HepG2 (cell line): ENCODE data around the gene ASIC3. TPM values are rescaled to one million over a fixed set of nuclear protein-coding genes. Genes with fewer than 3 reads are reported as not detected.

Experiments
- AGO1 ChIP-seq: fragments of 200-400 bp; formaldehyde crosslinking; IDR thresholded peaks from 2 replicates; pipeline ENCODE4 v1.6.1; 2017; ENCODE audit warnings: mild to moderate bottlenecking, low read depth, low read length, moderate library complexity; ENCODE audit not compliant: poor library complexity, severe bottlenecking
- BRCA1 ChIP-seq: sonication (generic); formaldehyde crosslinking; IDR thresholded peaks from 2 replicates; pipeline ENCODE4 v1.4.0; 2020; ENCODE audit warnings: missing genetic modification reagents
- HNRNPK ChIP-seq: fragments of 200-400 bp; formaldehyde crosslinking; IDR thresholded peaks from 2 replicates; pipeline ENCODE4 v1.6.1; 2018; ENCODE audit warnings: low read length, low read depth, moderate library complexity, mild to moderate bottlenecking; ENCODE audit not compliant: poor library complexity, severe bottlenecking
- KLF11 ChIP-seq: IDR thresholded peaks from 2 replicates; pipeline ENCODE4 v1.6.1; 2016; ENCODE audit warnings: missing compliant biosample characterization
- NPAS2 ChIP-seq: sonication (generic); formaldehyde crosslinking; IDR thresholded peaks from 2 replicates; pipeline ENCODE4 v1.8.0; 2022; ENCODE audit warnings: mild to moderate bottlenecking, missing genetic modification reagents, borderline replicate concordance
- RCOR2 ChIP-seq: IDR thresholded peaks from 2 replicates; pipeline ENCODE4 v1.6.1; 2016; ENCODE audit warnings: missing biosample characterization, missing genetic modification reagents
- REL ChIP-seq: sonication (generic); formaldehyde crosslinking; conservative IDR thresholded peaks from 2 replicates; pipeline ENCODE4 v1.8.0; 2022; ENCODE audit warnings: mild to moderate bottlenecking, missing genetic modification reagents, moderate library complexity
- SIX4 ChIP-seq: sonication (generic); formaldehyde crosslinking; IDR thresholded peaks from 2 replicates; pipeline ENCODE4 v1.4.0; 2020; ENCODE audit warnings: missing genetic modification reagents
- SOX6 ChIP-seq, 2 experiments: fragments of 450-650 bp in 1 of 2; sonication (generic) in 1 of 2; formaldehyde crosslinking in 1 of 2; IDR thresholded peaks; 2 replicates each; pipeline versions ENCODE4 v1.4.0 to v1.6.1; 2017 to 2020; ENCODE audit warnings: antibody characterized with exemption in 1 of 2, mild to moderate bottlenecking in 1 of 2, missing genetic modification reagents in 1 of 2
- SP4 ChIP-seq: sonication (generic); formaldehyde crosslinking; IDR thresholded peaks from 2 replicates; pipeline ENCODE4 v1.8.1; 2023; ENCODE audit warnings: mild to moderate bottlenecking, missing genetic modification reagents
- TCF12 ChIP-seq, 2 experiments: fragments of 450-650 bp in 1 of 2; sonication (generic) in 1 of 2; formaldehyde crosslinking in 1 of 2; IDR thresholded peaks; 2 replicates each; pipeline versions ENCODE4 v1.6.1 to v1.8.0; 2017 to 2022; ENCODE audit warnings: antibody characterized with exemption in 1 of 2, mild to moderate bottlenecking in 1 of 2, missing genetic modification reagents in 1 of 2, moderate library complexity in 1 of 2
- ZEB1 ChIP-seq: IDR thresholded peaks from 2 replicates; pipeline ENCODE4 v1.6.1; 2012; ENCODE audit warnings: mild to moderate bottlenecking, low read depth, inconsistent platforms; ENCODE audit not compliant: insufficient replicate concordance
- ZNF101 ChIP-seq: sonication (generic); formaldehyde crosslinking; IDR thresholded peaks from 2 replicates; pipeline ENCODE4 v1.4.0; 2020; ENCODE audit warnings: mild to moderate bottlenecking, low read depth, missing genetic modification reagents, borderline replicate concordance
- ZNF143 ChIP-seq: sonication (generic); formaldehyde crosslinking; IDR thresholded peaks from 2 replicates; pipeline ENCODE4 v1.4.0; 2020; ENCODE audit warnings: missing genetic modification reagents
- ZNF446 ChIP-seq: sonication (generic); formaldehyde crosslinking; IDR thresholded peaks from 2 replicates; pipeline ENCODE4 v1.5.0; 2020; ENCODE audit warnings: mild to moderate bottlenecking, missing genetic modification reagents
- ZNF501 ChIP-seq: sonication (generic); formaldehyde crosslinking; IDR thresholded peaks from 2 replicates; pipeline ENCODE4 v1.5.1; 2020; ENCODE audit warnings: mild to moderate bottlenecking, moderate library complexity, missing genetic modification reagents
- ZNF567 ChIP-seq: sonication (generic); formaldehyde crosslinking; IDR thresholded peaks from 2 replicates; pipeline ENCODE4 v1.8.1; 2023; ENCODE audit warnings: mild to moderate bottlenecking, missing genetic modification reagents, borderline replicate concordance
- polyA plus RNA-seq, 8 experiments: library from polyadenylated mRNA; depleted of rRNA in 3 of 8; stranded (reverse) in 7 of 8; unstranded in 1 of 8; fragments of >200 nt; fragmentation: Illumina TruSeq in 4 of 8; extraction: Trizol in 4 of 8; gene quantifications; 2 replicates each; pipeline versions ENCODE4 v1.2.1 to v1.2.3, GENCODE V29; 2011 to 2016; ENCODE audit warnings: low read depth in 4 of 8, missing spikeins in 1 of 8, mixed read lengths in 1 of 8; ENCODE audit not compliant: insufficient read depth in 1 of 8
- total RNA-seq, 5 experiments: library from RNA; depleted of rRNA; stranded (reverse); fragments of >200 nt; fragmentation: Illumina TruSeq; extraction: Trizol; gene quantifications; 2 replicates each; pipeline ENCODE4 v1.2.3, GENCODE V29; 2016; ENCODE audit warnings: low read depth in 1 of 5
- TF ChIP-seq, protein P1 (sequence below): fragments of 450-650 bp; IDR thresholded peaks from 2 replicates; pipeline ENCODE4 v1.6.1; 2017
- TF ChIP-seq, protein P2 (sequence below): sonication (generic); formaldehyde crosslinking; IDR thresholded peaks from 2 replicates; pipeline ENCODE4 v1.4.0; 2020; ENCODE audit warnings: missing genetic modification reagents
- TF ChIP-seq, protein P3 (sequence below): sonication (generic); formaldehyde crosslinking; IDR thresholded peaks from 2 replicates; pipeline ENCODE4 v1.5.0; 2020; ENCODE audit warnings: missing genetic modification reagents
- TF ChIP-seq, protein P4 (sequence below): sonication (generic); formaldehyde crosslinking; IDR thresholded peaks from 2 replicates; pipeline ENCODE4 v1.4.0; 2020; ENCODE audit warnings: missing genetic modification reagents

Gene ASIC3
- total and polyA plus RNA-seq, 2 of the 13 experiments (the other 11 are each of a cell fraction or from before 2014, with no cell fraction given), result 0.51 TPM; not detected in 1

DNA sequence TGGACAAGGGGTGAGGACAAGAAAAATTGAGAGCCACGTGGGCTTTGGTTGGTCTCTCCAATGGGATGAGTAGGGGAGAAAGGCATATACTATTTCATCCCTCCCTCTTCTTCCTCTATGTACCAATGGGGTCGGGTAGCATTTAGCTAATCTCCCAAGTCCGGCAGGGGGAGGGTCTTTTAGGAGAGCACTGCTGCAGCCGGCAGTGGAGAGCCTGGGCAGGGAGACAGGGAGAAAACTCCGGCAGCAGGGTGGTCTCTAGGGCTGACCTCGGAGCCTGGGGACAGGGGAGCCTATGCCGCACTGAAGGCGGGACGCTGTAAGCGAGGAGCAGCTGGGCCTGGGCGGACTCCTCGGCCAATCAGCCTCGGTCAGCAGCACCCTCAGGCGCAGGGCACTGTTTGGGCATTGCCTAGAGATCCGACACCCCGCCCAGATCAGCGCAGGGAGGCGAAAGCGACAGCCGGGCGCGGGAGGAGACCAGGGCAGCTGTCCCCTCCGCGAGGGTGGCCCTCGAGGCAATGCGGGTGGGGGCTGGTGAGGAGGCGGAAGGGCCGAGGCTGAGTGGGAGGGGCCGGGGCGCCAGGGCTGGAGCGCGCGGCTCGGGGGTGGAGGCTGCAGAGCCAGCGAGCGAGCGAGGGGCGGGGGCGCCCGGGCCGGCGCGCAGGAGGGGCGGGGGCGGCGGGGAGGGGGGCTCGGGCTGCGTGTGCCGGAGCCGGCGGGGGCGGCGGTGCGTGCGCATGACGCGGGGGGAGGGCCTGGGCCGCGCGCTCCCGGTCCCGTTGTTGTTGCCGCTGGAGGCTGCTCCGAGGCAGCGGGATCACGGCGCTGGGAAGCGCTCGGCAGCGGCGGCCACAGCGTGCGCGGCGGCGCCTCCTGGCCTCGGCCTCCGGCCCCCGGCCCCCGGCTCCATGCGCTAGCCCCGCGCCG lies 37.6 kb downstream of the ASIC3 start, which contains the start of gene AGAP3 (continued):
- TF ChIP-seq, protein P1, sequence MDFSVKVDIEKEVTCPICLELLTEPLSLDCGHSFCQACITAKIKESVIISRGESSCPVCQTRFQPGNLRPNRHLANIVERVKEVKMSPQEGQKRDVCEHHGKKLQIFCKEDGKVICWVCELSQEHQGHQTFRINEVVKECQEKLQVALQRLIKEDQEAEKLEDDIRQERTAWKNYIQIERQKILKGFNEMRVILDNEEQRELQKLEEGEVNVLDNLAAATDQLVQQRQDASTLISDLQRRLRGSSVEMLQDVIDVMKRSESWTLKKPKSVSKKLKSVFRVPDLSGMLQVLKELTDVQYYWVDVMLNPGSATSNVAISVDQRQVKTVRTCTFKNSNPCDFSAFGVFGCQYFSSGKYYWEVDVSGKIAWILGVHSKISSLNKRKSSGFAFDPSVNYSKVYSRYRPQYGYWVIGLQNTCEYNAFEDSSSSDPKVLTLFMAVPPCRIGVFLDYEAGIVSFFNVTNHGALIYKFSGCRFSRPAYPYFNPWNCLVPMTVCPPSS, result no peak
- TF ChIP-seq SP4 (CRISPR knock-in tag) (peak; percentile 55; the same call in 1 of the 2 replicates), SIX4 (no peak), ZEB1 (no peak), RCOR2 (no peak), REL (CRISPR knock-in tag) (0 out of 2 replicates have a peak, but pooled peaks have one; percentile 30), ZNF101 (no peak), ZNF567 (CRISPR knock-in tag) (no peak), TCF12 (IDR thresholded peaks at IDR 0.05) (no peak), TCF12 (CRISPR knock-in tag; IDR thresholded peaks at IDR 0.05) (no peak), BRCA1 (CRISPR knock-in tag) (no peak), ZNF501 (CRISPR knock-in tag) (peak; percentile 70), ZNF446 (CRISPR knock-in tag) (no peak), HNRNPK (peak; percentile 46), NPAS2 (no peak), ZNF143 (CRISPR knock-in tag) (peak; percentile 49; the same call in 1 of the 2 replicates), KLF11 (no peak), SOX6 (IDR thresholded peaks at IDR 0.05) (no peak), SOX6 (CRISPR knock-in tag; IDR thresholded peaks at IDR 0.05) (no peak; the same call in 1 of the 2 replicates), AGO1 (peak; percentile 68)
- TF ChIP-seq, protein P2, sequence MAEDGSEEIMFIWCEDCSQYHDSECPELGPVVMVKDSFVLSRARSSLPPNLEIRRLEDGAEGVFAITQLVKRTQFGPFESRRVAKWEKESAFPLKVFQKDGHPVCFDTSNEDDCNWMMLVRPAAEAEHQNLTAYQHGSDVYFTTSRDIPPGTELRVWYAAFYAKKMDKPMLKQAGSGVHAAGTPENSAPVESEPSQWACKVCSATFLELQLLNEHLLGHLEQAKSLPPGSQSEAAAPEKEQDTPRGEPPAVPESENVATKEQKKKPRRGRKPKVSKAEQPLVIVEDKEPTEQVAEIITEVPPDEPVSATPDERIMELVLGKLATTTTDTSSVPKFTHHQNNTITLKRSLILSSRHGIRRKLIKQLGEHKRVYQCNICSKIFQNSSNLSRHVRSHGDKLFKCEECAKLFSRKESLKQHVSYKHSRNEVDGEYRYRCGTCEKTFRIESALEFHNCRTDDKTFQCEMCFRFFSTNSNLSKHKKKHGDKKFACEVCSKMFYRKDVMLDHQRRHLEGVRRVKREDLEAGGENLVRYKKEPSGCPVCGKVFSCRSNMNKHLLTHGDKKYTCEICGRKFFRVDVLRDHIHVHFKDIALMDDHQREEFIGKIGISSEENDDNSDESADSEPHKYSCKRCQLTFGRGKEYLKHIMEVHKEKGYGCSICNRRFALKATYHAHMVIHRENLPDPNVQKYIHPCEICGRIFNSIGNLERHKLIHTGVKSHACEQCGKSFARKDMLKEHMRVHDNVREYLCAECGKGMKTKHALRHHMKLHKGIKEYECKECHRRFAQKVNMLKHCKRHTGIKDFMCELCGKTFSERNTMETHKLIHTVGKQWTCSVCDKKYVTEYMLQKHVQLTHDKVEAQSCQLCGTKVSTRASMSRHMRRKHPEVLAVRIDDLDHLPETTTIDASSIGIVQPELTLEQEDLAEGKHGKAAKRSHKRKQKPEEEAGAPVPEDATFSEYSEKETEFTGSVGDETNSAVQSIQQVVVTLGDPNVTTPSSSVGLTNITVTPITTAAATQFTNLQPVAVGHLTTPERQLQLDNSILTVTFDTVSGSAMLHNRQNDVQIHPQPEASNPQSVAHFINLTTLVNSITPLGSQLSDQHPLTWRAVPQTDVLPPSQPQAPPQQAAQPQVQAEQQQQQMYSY, result no peak
- TF ChIP-seq, protein P3, sequence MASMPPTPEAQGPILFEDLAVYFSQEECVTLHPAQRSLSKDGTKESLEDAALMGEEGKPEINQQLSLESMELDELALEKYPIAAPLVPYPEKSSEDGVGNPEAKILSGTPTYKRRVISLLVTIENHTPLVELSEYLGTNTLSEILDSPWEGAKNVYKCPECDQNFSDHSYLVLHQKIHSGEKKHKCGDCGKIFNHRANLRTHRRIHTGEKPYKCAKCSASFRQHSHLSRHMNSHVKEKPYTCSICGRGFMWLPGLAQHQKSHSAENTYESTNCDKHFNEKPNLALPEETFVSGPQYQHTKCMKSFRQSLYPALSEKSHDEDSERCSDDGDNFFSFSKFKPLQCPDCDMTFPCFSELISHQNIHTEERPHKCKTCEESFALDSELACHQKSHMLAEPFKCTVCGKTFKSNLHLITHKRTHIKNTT (CRISPR knock-in tag), result no peak
- TF ChIP-seq, protein P4, sequence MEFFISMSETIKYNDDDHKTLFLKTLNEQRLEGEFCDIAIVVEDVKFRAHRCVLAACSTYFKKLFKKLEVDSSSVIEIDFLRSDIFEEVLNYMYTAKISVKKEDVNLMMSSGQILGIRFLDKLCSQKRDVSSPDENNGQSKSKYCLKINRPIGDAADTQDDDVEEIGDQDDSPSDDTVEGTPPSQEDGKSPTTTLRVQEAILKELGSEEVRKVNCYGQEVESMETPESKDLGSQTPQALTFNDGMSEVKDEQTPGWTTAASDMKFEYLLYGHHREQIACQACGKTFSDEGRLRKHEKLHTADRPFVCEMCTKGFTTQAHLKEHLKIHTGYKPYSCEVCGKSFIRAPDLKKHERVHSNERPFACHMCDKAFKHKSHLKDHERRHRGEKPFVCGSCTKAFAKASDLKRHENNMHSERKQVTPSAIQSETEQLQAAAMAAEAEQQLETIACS (CRISPR knock-in tag), result peak; percentile 83
